ENCODE data around the gene EMSY. TPM values are rescaled to one million over a fixed set of nuclear protein-coding genes. Genes with fewer than 3 reads are reported as not detected.
"Not testable (repeated sequence)": the region's sequence is repeated elsewhere in the genome, so short reads cannot be mapped to it uniquely, and the experiment has no call there.

EMSY gene
- total and polyA plus RNA-seq, 11 donors, result 5.8 to 37.6 (median 16.6) TPM

DNA sequence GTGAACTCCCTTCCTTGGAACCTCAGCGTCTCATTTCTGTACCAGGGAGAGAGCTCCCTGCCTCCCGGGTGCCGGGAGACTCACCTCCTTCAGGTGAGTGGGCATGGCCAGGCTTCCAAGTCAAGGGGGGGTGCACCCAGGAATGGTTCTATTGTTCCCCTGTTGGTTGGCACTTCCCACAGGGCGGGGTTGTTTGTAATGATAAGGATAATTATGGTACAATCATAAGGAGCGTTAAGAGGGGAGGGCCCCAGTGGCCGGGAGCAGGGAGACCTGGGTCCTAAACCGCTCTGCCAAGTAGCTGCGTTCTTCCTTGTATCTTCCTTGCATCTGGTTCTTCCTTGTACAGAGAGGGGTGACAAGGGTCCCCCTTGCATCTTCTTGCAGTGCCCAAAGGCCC is 146.6 kb downstream of the EMSY start:
- ATAC-seq (no peak), DNase-seq (no peak)
- Histone ChIP-seq H3K4me3 (no peak overlapping the region), H3K27ac (no peak overlapping the region), H3K36me3 (no peaks in the 10 kb centered on the region), H3K27me3 (no peaks in the 10 kb centered on the region), H3K4me1 (peaks cover 0 to 23% (median 16%) of the 10 kb centered on the region in 12 donors), H3K9me3 (no peaks in the 10 kb centered on the region)
- 91 to 97% (median 94%) methylated on average over 8 of the region's 8 CpGs for WGBS, 4 donors
- TF ChIP-seq CTCF (IDR thresholded peaks at IDR 0.05) (no peak), POLR2A (IDR thresholded peaks at IDR 0.05) (no peak)
- intact Hi-C loops (cut with DNase I), result no loop called here

DNA sequence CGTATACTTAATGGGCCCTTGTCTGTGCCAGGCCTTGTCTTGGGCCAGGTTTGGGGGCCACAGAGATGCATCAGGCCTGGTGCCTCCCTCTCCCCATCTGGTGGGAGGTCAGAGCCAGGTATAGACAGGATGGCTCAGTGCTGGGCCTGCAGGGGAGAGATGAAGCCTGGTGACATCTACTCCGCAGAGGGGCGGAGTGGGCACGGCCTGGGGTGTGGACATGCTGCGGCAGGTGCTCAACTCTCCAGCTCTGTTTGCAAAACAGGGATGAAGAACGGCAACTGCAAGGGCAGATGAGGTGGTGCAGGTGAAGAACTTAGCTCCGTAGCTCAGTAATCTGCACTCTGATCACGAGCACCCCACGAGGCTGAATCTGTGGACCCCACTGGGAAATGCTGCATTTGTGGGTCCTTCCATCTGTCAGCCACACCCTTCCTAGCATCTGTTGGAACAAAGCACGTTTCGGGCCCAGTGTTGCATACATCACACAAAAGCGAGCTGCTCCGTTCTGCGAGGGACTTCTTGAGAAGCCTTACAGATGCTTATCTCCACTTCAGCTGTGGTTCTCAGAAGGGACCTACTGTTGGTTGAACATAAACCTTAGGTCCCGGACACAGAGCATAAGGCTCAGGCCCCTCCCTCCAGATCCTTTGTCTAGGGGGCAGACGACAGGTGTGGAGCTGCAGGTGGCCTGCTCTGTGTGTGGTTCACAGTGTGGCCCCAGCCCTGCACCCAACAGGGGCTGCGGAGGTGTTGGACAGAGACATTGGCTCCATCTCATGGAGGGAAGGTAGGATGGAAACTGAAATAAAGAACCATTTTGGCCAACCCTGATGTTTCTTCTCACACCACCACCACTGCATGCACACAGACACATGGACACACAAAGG is 147.5 kb downstream of the EMSY start:
- WGBS, 4 donors, result 92 to 97% (median 96%) methylated on average over 12 to 17 of the region's 17 CpGs
- intact Hi-C loops (cut with DNase I), result no loop called here
- Histone ChIP-seq H3K9me3 (no peaks in the 10 kb centered on the region), H3K27ac (no peak overlapping the region), H3K4me1 (peaks cover 0 to 21% (median 16%) of the 10 kb centered on the region in 12 donors), H3K36me3 (no peaks in the 10 kb centered on the region), H3K27me3 (no peaks in the 10 kb centered on the region), H3K4me3 (no peak overlapping the region)
- no peak for DNase-seq
- TF ChIP-seq CTCF (IDR thresholded peaks at IDR 0.05) (no peak), POLR2A (IDR thresholded peaks at IDR 0.05) (no peak)
- no peak for ATAC-seq

- DNase-seq, result no peak
- 93 to 100% (median 97%) methylated on average over 3 of the region's 3 CpGs for WGBS, 4 donors
- no peak for TF ChIP-seq POLR2A (IDR thresholded peaks at IDR 0.05)
- no peak for TF ChIP-seq CTCF (IDR thresholded peaks at IDR 0.05)
Measured at GRCh38 chr11:76592961-76593360, 148.1 kb downstream of the EMSY start.

DNA sequence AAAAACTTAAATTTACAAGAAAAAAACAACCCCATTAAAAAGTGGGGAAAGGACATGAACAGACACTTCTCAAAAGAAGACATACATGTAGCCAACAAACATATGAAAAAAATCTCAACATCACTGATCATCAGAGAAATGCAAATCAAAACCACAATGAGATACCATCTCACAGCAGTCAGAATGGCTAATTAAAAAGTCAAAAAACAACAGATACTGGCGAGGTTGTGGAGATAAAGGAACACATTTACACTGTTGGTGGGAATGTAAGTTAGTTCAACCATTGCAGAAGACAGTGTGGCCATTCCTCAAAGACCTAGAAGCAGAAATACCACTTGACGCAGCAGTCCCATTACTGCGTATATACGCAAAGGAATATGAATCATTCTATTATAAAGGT is 150.3 kb downstream of the EMSY start:
- not testable (repeated sequence) for DNase-seq, ATAC-seq, H3K27me3 ChIP-seq, H3K27ac ChIP-seq, H3K9me3 ChIP-seq, H3K36me3 ChIP-seq, H3K4me3 ChIP-seq
- WGBS, 4 donors, result 82 to 99% (median 90%) methylated on average over 4 of the region's 4 CpGs
- intact Hi-C loops (cut with DNase I), result loop anchor here in 3 of 10 donors (5.0 kb wide), 1 partner anchor 87 kb away; no protein-coding TSS in a partner anchor
- H3K4me1 ChIP-seq, result peaks cover 0 to 14% (median 4%) of the 10 kb centered on the region in 12 donors

More at GRCh38 chr11:76592961-76593360, 148.1 kb downstream of the EMSY start:
- no peak for ATAC-seq
- Histone ChIP-seq H3K27me3 (no peaks in the 10 kb centered on the region), H3K4me3 (no peak overlapping the region), H3K9me3 (no peaks in the 10 kb centered on the region), H3K27ac (no peak overlapping the region), H3K36me3 (no peaks in the 10 kb centered on the region), H3K4me1 (peaks cover 0 to 15% (median 13%) of the 10 kb centered on the region in 12 donors)
- intact Hi-C loops (cut with DNase I), result no loop called here
